Measurements from ENCODE around the gene SLC25A38. TPM values are rescaled to one million over a fixed set of nuclear protein-coding genes. Genes with fewer than 3 reads are reported as not detected.

The SLC25A38 gene
- polyA plus RNA-seq, 1 donor (not counting 4 experiments of a cell fraction or from before 2014, with no cell fraction given) = 40.2 TPM

GRCh38 chr3:39407259-39407629, 24.1 kb downstream of the SLC25A38 start:
- TF ChIP-seq, protein P1, sequence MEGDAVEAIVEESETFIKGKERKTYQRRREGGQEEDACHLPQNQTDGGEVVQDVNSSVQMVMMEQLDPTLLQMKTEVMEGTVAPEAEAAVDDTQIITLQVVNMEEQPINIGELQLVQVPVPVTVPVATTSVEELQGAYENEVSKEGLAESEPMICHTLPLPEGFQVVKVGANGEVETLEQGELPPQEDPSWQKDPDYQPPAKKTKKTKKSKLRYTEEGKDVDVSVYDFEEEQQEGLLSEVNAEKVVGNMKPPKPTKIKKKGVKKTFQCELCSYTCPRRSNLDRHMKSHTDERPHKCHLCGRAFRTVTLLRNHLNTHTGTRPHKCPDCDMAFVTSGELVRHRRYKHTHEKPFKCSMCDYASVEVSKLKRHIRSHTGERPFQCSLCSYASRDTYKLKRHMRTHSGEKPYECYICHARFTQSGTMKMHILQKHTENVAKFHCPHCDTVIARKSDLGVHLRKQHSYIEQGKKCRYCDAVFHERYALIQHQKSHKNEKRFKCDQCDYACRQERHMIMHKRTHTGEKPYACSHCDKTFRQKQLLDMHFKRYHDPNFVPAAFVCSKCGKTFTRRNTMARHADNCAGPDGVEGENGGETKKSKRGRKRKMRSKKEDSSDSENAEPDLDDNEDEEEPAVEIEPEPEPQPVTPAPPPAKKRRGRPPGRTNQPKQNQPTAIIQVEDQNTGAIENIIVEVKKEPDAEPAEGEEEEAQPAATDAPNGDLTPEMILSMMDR (optimal IDR thresholded peaks at IDR 0.05 in 1 of 3, IDR thresholded peaks at IDR 0.05 in 1 of 3, conservative IDR thresholded peaks at IDR 0.05 in 1 of 3; ENCODE audit: extremely low read depth in 1 of 3, insufficient read depth in 2 of 3, low read length in 3 of 3) = no peak
- no peak for TF ChIP-seq EZH2 (IDR thresholded peaks at IDR 0.05; ENCODE audit: low read length)
- peaks cover 35% of the 10 kb centered on the region for H3K4me1 ChIP-seq (ENCODE audit: control insufficient read depth, extremely low read depth, insufficient read depth, low read length)
- FAIRE-seq (no peak), DNase-seq (ENCODE audit: low read depth, low spot score) (no peak)
- peak overlapping the region; percentile 99 for H3K4me2 ChIP-seq (ENCODE audit: control insufficient read depth, extremely low read depth, insufficient read depth, low read depth, low read length)
- no peak overlapping the region for H2AFZ ChIP-seq (ENCODE audit: control insufficient read depth, low read length)
- dilution Hi-C loops (cut with MboI; ENCODE audit: extremely low pct_ligation_motif_present, low sequenced_read_pairs) = no loop called here
- H3K27me3 ChIP-seq (ENCODE audit: control insufficient read depth, extremely low read depth, insufficient read depth, low read length) = no peaks in the 10 kb centered on the region
- no peaks in the 10 kb centered on the region for H3K9me3 ChIP-seq (ENCODE audit: control insufficient read depth, low read depth, low read length)
- H3K36me3 ChIP-seq (ENCODE audit: control insufficient read depth in 2 of 2, extremely low read depth in 1 of 2, insufficient read depth in 2 of 2, low read length in 2 of 2) = peaks cover 21 to 36% of the 10 kb centered on the region in 2 experiments
- H3K4me3 ChIP-seq (ENCODE audit: control insufficient read depth in 2 of 3, extremely low read depth in 1 of 3, insufficient read depth in 2 of 3, low read depth in 1 of 3, low read length in 3 of 3) = peak overlapping the region; percentile 73 to 100 (median 99)
- peak overlapping the region; percentile 89 for H3K9ac ChIP-seq (ENCODE audit: control insufficient read depth, extremely low read depth, insufficient read depth, low read length)
- H3K9me1 ChIP-seq (ENCODE audit: control insufficient read depth, extremely low read depth, insufficient read depth, low read length) = no peaks in the 10 kb centered on the region
- H4K20me1 ChIP-seq (ENCODE audit: control insufficient read depth, extremely low read depth, insufficient read depth, low read length) = peaks cover 21% of the 10 kb centered on the region
- peak overlapping the region; percentile 95 for H3K27ac ChIP-seq (ENCODE audit: control insufficient read depth, insufficient read depth, low read length)
- H3K79me2 ChIP-seq (ENCODE audit: control insufficient read depth, insufficient read depth, low read length) = peaks cover 41% of the 10 kb centered on the region

DNA sequence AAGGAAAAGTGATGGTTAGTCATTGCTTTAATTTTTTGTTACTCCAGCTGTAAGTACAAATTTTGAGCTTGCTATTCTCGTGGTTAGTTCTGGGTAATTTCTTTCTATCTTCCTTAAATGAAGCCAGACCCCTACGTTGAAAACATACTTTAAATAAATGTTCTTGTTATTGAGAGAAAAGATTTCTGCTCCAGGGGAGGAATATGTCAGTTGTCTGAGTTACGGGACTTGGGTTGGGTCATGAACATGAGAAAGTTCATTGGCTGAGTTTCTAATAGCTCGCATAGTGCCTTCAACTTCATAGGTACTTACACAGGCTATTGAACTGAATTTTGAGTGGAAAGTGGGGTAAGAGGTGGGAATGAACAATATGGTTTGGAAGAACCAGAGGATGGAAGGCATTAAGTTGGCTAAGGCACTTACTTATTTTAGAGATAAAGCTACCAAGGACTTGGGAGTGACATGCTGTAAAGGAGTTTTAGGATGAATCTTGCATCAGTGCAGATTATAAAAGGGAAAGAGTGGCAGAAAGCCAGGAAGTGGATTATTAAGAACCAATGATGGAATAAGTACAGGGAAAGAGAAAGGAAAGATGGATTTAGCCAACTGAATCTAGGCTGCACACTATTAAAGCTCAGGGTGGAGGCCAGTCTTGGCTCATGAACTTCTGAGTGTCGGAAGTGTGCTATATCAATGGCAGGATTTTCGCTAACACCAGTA, 24.8 kb downstream of the SLC25A38 start:
- peaks cover 35% of the 10 kb centered on the region for H3K4me1 ChIP-seq (ENCODE audit: control insufficient read depth, extremely low read depth, insufficient read depth, low read length)
- H3K36me3 ChIP-seq (ENCODE audit: control insufficient read depth in 2 of 2, extremely low read depth in 1 of 2, insufficient read depth in 2 of 2, low read length in 2 of 2) = peaks cover 23 to 43% of the 10 kb centered on the region in 2 experiments

More for the DNA sequence above, 24.8 kb downstream of the SLC25A38 start:
- no peak for DNase-seq (ENCODE audit: low read depth, low spot score)
- dilution Hi-C loops (cut with MboI; ENCODE audit: extremely low pct_ligation_motif_present, low sequenced_read_pairs) = no loop called here
- peak overlapping the region; percentile 99 for H3K4me2 ChIP-seq (ENCODE audit: control insufficient read depth, extremely low read depth, insufficient read depth, low read depth, low read length)
- no peaks in the 10 kb centered on the region for H3K9me1 ChIP-seq (ENCODE audit: control insufficient read depth, extremely low read depth, insufficient read depth, low read length)
- no peaks in the 10 kb centered on the region for H3K9me3 ChIP-seq (ENCODE audit: control insufficient read depth, low read depth, low read length)
- H3K9ac ChIP-seq (ENCODE audit: control insufficient read depth, extremely low read depth, insufficient read depth, low read length) = peak overlapping the region; percentile 89
- no peak overlapping the region for H2AFZ ChIP-seq (ENCODE audit: control insufficient read depth, low read length)
- H4K20me1 ChIP-seq (ENCODE audit: control insufficient read depth, extremely low read depth, insufficient read depth, low read length) = peaks cover 25% of the 10 kb centered on the region
- no peaks in the 10 kb centered on the region for H3K27me3 ChIP-seq (ENCODE audit: control insufficient read depth, extremely low read depth, insufficient read depth, low read length)
- H3K79me2 ChIP-seq (ENCODE audit: control insufficient read depth, insufficient read depth, low read length) = peaks cover 41% of the 10 kb centered on the region
- no peak for TF ChIP-seq EZH2 (IDR thresholded peaks at IDR 0.05; ENCODE audit: low read length)
- TF ChIP-seq, protein P1 (optimal IDR thresholded peaks at IDR 0.05 in 1 of 3, IDR thresholded peaks at IDR 0.05 in 1 of 3, conservative IDR thresholded peaks at IDR 0.05 in 1 of 3; ENCODE audit: extremely low read depth in 1 of 3, insufficient read depth in 2 of 3, low read length in 3 of 3) = no peak
- no peak for FAIRE-seq
- H3K27ac ChIP-seq (ENCODE audit: control insufficient read depth, insufficient read depth, low read length) = peak overlapping the region; percentile 95
- peak overlapping the region; percentile 73 to 100 (median 99) for H3K4me3 ChIP-seq (ENCODE audit: control insufficient read depth in 2 of 3, extremely low read depth in 1 of 3, insufficient read depth in 2 of 3, low read depth in 1 of 3, low read length in 3 of 3)
